ENCODE measurements around the gene PRKAB2. TPM values are rescaled to one million over a fixed set of nuclear protein-coding genes. Genes with fewer than 3 reads are reported as not detected.

The PRKAB2 gene
- total and polyA plus RNA-seq, 2 of the 4 experiments (the other 2 are of a cell fraction), result 8.4 to 11.0 TPM

DNA sequence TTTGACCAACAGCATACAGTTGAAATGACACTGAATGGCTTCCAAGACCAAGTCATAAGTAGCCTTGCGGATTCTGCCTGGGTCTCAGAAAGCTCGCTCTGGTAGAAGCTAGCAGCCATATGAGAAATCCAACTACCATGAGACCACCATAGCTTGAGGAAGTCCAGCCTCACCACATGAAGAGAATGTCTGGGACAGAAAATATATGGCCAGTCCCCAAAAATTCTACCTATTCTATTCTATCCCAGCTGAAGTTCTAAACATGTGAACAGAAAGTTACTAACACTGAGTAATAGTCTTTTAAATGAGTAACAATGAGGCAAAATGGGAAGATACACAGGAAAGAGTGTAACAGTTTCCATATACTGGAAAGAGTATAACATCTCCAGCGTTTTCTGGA, 43.9 kb upstream of the PRKAB2 start:
- Histone ChIP-seq H3K4me2 (ENCODE audit: low read depth, low read length) (no peak overlapping the region), H3K56ac (ENCODE audit: extremely low read depth, insufficient read depth, low read length) (no peak overlapping the region), H3K4me1 (ENCODE audit: control insufficient read depth, insufficient read depth, low read length) (no peaks in the 10 kb centered on the region), H2BK20ac (ENCODE audit: low read depth, low read length) (no peak overlapping the region), H3K27ac (ENCODE audit: insufficient read depth, low read length) (no peak overlapping the region), H3K9me1 (ENCODE audit: insufficient read depth, low read length) (no peaks in the 10 kb centered on the region; the same call in 1 of the 2 replicates), H2AK5ac (ENCODE audit: low read depth, low read length) (no peak overlapping the region), H4K8ac (ENCODE audit: low read depth in 2 of 2, low read length in 2 of 2) (no peak overlapping the region), H3K14ac (replicated peaks; ENCODE audit: low read depth, low read length) (no peak overlapping the region), H3K4ac (ENCODE audit: low read depth, low read length) (no peak overlapping the region), H2AK9ac (replicated peaks; ENCODE audit: low read depth, low read length, poor library complexity) (no peak overlapping the region), H3K79me1 (ENCODE audit: low read depth in 1 of 2, low read length in 2 of 2) (no peaks in the 10 kb centered on the region), H4K20me1 (ENCODE audit: insufficient read depth, low read length) (no peaks in the 10 kb centered on the region), H2AFZ (replicated peaks; ENCODE audit: low read length, poor library complexity) (no peak overlapping the region), H4K5ac (ENCODE audit: low read depth, low read length) (no peak overlapping the region), H3K36me3 (ENCODE audit: control insufficient read depth, insufficient read depth, low read length) (no peaks in the 10 kb centered on the region), H3K23ac (ENCODE audit: low read depth, low read length) (no peak overlapping the region), H2BK5ac (ENCODE audit: low read depth, low read length, poor library complexity, severe bottlenecking) (no peak overlapping the region), H2BK120ac (ENCODE audit: low read depth, low read length) (no peak overlapping the region), H3K9me3 (ENCODE audit: control insufficient read depth, insufficient read depth, low read length) (no peaks in the 10 kb centered on the region), H3K4me3 (ENCODE audit: insufficient read depth, low read depth, low read length) (no peak overlapping the region), H3K18ac (ENCODE audit: low read depth, low read length) (no peak overlapping the region), H3K9ac (ENCODE audit: low read depth, low read length) (no peak overlapping the region), H4K91ac (ENCODE audit: insufficient read depth, low read depth, low read length) (no peak overlapping the region), H2BK15ac (ENCODE audit: low read depth, low read length) (no peak overlapping the region), H3K27me3 (ENCODE audit: control insufficient read depth, insufficient read depth, low read length) (no peaks in the 10 kb centered on the region)
- no peak for TF ChIP-seq MAZ (IDR thresholded peaks at IDR 0.05; ENCODE audit: borderline replicate concordance, low read depth, low read length)
- TF ChIP-seq, protein P1, sequence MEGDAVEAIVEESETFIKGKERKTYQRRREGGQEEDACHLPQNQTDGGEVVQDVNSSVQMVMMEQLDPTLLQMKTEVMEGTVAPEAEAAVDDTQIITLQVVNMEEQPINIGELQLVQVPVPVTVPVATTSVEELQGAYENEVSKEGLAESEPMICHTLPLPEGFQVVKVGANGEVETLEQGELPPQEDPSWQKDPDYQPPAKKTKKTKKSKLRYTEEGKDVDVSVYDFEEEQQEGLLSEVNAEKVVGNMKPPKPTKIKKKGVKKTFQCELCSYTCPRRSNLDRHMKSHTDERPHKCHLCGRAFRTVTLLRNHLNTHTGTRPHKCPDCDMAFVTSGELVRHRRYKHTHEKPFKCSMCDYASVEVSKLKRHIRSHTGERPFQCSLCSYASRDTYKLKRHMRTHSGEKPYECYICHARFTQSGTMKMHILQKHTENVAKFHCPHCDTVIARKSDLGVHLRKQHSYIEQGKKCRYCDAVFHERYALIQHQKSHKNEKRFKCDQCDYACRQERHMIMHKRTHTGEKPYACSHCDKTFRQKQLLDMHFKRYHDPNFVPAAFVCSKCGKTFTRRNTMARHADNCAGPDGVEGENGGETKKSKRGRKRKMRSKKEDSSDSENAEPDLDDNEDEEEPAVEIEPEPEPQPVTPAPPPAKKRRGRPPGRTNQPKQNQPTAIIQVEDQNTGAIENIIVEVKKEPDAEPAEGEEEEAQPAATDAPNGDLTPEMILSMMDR (conservative IDR thresholded peaks at IDR 0.05; ENCODE audit: low read depth, low read length), result no peak
- TF ChIP-seq, protein P2, sequence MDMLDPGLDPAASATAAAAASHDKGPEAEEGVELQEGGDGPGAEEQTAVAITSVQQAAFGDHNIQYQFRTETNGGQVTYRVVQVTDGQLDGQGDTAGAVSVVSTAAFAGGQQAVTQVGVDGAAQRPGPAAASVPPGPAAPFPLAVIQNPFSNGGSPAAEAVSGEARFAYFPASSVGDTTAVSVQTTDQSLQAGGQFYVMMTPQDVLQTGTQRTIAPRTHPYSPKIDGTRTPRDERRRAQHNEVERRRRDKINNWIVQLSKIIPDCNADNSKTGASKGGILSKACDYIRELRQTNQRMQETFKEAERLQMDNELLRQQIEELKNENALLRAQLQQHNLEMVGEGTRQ (IDR thresholded peaks at IDR 0.05; ENCODE audit: low read depth, low read length), result no peak
- no peak for TF ChIP-seq POLR2A (IDR thresholded peaks at IDR 0.05; ENCODE audit: low read depth, low read length)
- TF ChIP-seq BHLHE40 (IDR thresholded peaks at IDR 0.05; ENCODE audit: low read depth, low read length), result no peak
- TF ChIP-seq SMC3 (IDR thresholded peaks at IDR 0.05; ENCODE audit: low read depth, low read length), result no peak
- TF ChIP-seq CHD1 (IDR thresholded peaks at IDR 0.05; ENCODE audit: low read depth, low read length), result no peak
- TF ChIP-seq MXI1 (IDR thresholded peaks at IDR 0.05; ENCODE audit: borderline replicate concordance, low read depth, low read length), result no peak
- in situ Hi-C loops (cut with MboI; ENCODE audit: low sequenced_read_pairs), result no loop called here
- CTCF ChIA-PET, result no interaction called here
- dilution Hi-C loops (cut with HindIII; ENCODE audit: low sequenced_read_pairs, unreplicated experiment), result no loop called here
- DNase-seq, result no peak
- intact Hi-C loops (cut with micrococcal nuclease), result no loop called here
- no peak for ATAC-seq (ENCODE audit: low read depth)
- POLR2A ChIA-PET (ENCODE audit: unreplicated experiment), result no interaction called here
- BruUV-seq (replicated peaks), result no TSS peak
- WGBS, 2 experiments (ENCODE audit: extremely low coverage in 2 of 2, insufficient read length in 1 of 2), result no CpG with 5 or more reads among the region's 3 CpGs

All from IMR-90 (cell line).